Neural progenitor cell (in vitro differentiated cells): ENCODE data around the gene NUDT7.

Source experiments
- CTCF ChIP-seq: fragments of 200-600 bp; sonication (generic); IDR thresholded peaks from 2 replicates; pipeline ENCODE4 v1.5.1; 2017; ENCODE audit warnings: antibody characterized with exemption, mild to moderate bottlenecking
- EZH2 ChIP-seq: fragments of 200-600 bp; sonication (generic); IDR thresholded peaks from 2 replicates; pipeline ENCODE4 v1.6.1; 2017; ENCODE audit warnings: antibody characterized with exemption, mild to moderate bottlenecking, moderate library complexity
- EZH2phosphoT487 ChIP-seq: fragments of 200-600 bp; sonication (generic); IDR thresholded peaks from 2 replicates; pipeline ENCODE4 v1.6.1; 2017; ENCODE audit warnings: antibody characterized with exemption

DNA sequence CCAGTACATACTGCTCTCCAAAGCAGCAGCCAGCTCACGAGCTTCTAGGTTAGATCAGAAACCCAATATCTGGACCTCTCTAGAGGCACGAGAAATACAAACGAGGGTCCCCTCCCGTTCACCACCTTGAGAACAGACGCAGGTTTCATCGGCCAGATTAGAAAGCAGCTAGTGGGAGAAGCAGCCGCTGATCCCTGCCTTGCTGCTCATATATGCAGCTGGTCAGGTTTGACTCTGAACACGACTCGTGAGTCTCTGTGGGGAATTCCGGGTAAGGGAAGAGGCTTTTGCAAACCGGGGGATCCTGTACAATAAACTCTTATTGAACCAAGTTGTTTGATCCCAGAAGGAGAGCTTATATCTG lies 67.7 kb downstream of the NUDT7 start:
- TF ChIP-seq CTCF (no peak), EZH2phosphoT487 (no peak), EZH2 (no peak)
